ENCODE data around the gene ZCWPW1. TPM values are rescaled to one million over a fixed set of nuclear protein-coding genes. Genes with fewer than 3 reads are reported as not detected.

ZCWPW1 gene
- total RNA-seq, 2 donors from 2014 or later: 3.1 to 3.5 TPM

- H3K36me3 ChIP-seq: peaks cover 20% of the 10 kb centered on the region
- ATAC-seq (ENCODE audit: insufficient number of reproducible peaks, low FRiP score, low read depth) (no peak), DNase-seq (ENCODE audit: low spot score) (no peak)
- no peak overlapping the region for H3K27ac ChIP-seq
- TF ChIP-seq CTCF (IDR thresholded peaks at IDR 0.05): no peak
- no peak overlapping the region for H3K4me3 ChIP-seq
- H3K27me3 ChIP-seq (replicated peaks; ENCODE audit: insufficient read depth): no peaks in the 10 kb centered on the region
- peaks cover 19 to 44% of the 10 kb centered on the region in 2 donors for H3K4me1 ChIP-seq (ENCODE audit: control insufficient read depth in 1 of 2, low read depth in 2 of 2)
- no peaks in the 10 kb centered on the region for H3K9me3 ChIP-seq
Measured at GRCh38 chr7:100433276-100433591, 4.7 kb upstream of the ZCWPW1 start.

GRCh38 chr7:100432621-100433275 is 4.2 kb upstream of the ZCWPW1 start:
- H3K9me3 ChIP-seq: no peaks in the 10 kb centered on the region
- no peak overlapping the region for H3K27ac ChIP-seq
- no peak overlapping the region for H3K4me3 ChIP-seq
- H3K27me3 ChIP-seq (replicated peaks; ENCODE audit: insufficient read depth): no peaks in the 10 kb centered on the region
- DNase-seq (ENCODE audit: low spot score): no peak
- peaks cover 20% of the 10 kb centered on the region for H3K36me3 ChIP-seq
- no peak for ATAC-seq (ENCODE audit: insufficient number of reproducible peaks, low FRiP score, low read depth)
- no peak for TF ChIP-seq CTCF (IDR thresholded peaks at IDR 0.05)
- peaks cover 21 to 47% of the 10 kb centered on the region in 2 donors for H3K4me1 ChIP-seq (ENCODE audit: control insufficient read depth in 1 of 2, low read depth in 2 of 2)

GRCh38 chr7:100432053-100432452 is 3.5 kb upstream of the ZCWPW1 start:
- peaks cover 24 to 50% of the 10 kb centered on the region in 2 donors for H3K4me1 ChIP-seq (ENCODE audit: control insufficient read depth in 1 of 2, low read depth in 2 of 2)
- H3K4me3 ChIP-seq: no peak overlapping the region
- H3K36me3 ChIP-seq: peaks cover 20% of the 10 kb centered on the region
- H3K27me3 ChIP-seq (replicated peaks; ENCODE audit: insufficient read depth): no peaks in the 10 kb centered on the region
- DNase-seq (ENCODE audit: low spot score) (no peak), ATAC-seq (ENCODE audit: insufficient number of reproducible peaks, low FRiP score, low read depth) (no peak)
- H3K27ac ChIP-seq: no peak overlapping the region
- TF ChIP-seq CTCF (IDR thresholded peaks at IDR 0.05): no peak
- no peaks in the 10 kb centered on the region for H3K9me3 ChIP-seq

- peaks cover 24 to 50% of the 10 kb centered on the region in 2 donors for H3K4me1 ChIP-seq (ENCODE audit: control insufficient read depth in 1 of 2, low read depth in 2 of 2)
- H3K36me3 ChIP-seq: peaks cover 20% of the 10 kb centered on the region
- no peak overlapping the region for H3K27ac ChIP-seq
- TF ChIP-seq CTCF (IDR thresholded peaks at IDR 0.05): no peak
- no peak for DNase-seq (ENCODE audit: low spot score)
- no peaks in the 10 kb centered on the region for H3K9me3 ChIP-seq
- H3K27me3 ChIP-seq (replicated peaks; ENCODE audit: insufficient read depth): no peaks in the 10 kb centered on the region
- H3K4me3 ChIP-seq: peak overlapping the region; percentile 81
- ATAC-seq (ENCODE audit: insufficient number of reproducible peaks, low FRiP score, low read depth): no peak
Measured at GRCh38 chr7:100431286-100431735, 2.8 kb upstream of the ZCWPW1 start.

- peak overlapping the region; percentile 99 for H3K27ac ChIP-seq
- DNase-seq (ENCODE audit: low spot score) (no peak), ATAC-seq (ENCODE audit: insufficient number of reproducible peaks, low FRiP score, low read depth) (no peak)
- TF ChIP-seq CTCF (IDR thresholded peaks at IDR 0.05): no peak
- H3K4me3 ChIP-seq: peak overlapping the region; percentile 81
- H3K27me3 ChIP-seq (replicated peaks; ENCODE audit: insufficient read depth): no peaks in the 10 kb centered on the region
- no peaks in the 10 kb centered on the region for H3K9me3 ChIP-seq
- H3K36me3 ChIP-seq: peaks cover 20% of the 10 kb centered on the region
- H3K4me1 ChIP-seq (ENCODE audit: control insufficient read depth in 1 of 2, low read depth in 2 of 2): peaks cover 24 to 50% of the 10 kb centered on the region in 2 donors
Measured at GRCh38 chr7:100430493-100431285, 2.2 kb upstream of the ZCWPW1 start.
